Measurements from ENCODE around the gene TRIM59.

The TRIM59 gene

GRCh38 chr3:160402221-160403027 lies 47.2 kb downstream of the TRIM59 start:
- no peak for DNase-seq

- DNase-seq: no peak
These were observed 48.1 kb downstream of the TRIM59 start for GRCh38 chr3:160401291-160402095.

- DNase-seq: no peak
These were observed 48.9 kb downstream of the TRIM59 start for GRCh38 chr3:160400702-160401150.

GRCh38 chr3:160400030-160400701 lies 49.4 kb downstream of the TRIM59 start:
- DNase-seq: peak; percentile 34

GRCh38 chr3:160399125-160400029 lies 50.2 kb downstream of the TRIM59 start, which contains the start of the genes IFT80 and SMC4:
TSS of gene IFT80 (minus strand) at chr3:160399225. CDS start at chr3:160384600, 14,625 bp downstream.
TSS of gene SMC4 (plus strand) at chr3:160399650. CDS start at chr3:160400827, 1,177 bp downstream.
- DNase-seq: peak; percentile 97

- DNase-seq: no peak
These were observed 50.8 kb downstream of the TRIM59 start for GRCh38 chr3:160398820-160399124.

GRCh38 chr3:160395297-160395696 lies 54.3 kb downstream of the TRIM59 start:
- no peak for DNase-seq

- DNase-seq: no peak
These were observed 55.6 kb downstream of the TRIM59 start for GRCh38 chr3:160394009-160394392.

- DNase-seq: no peak
These were observed 56.1 kb downstream of the TRIM59 start for GRCh38 chr3:160393346-160394008.

- no peak for DNase-seq
These were observed 56.8 kb downstream of the TRIM59 start for GRCh38 chr3:160392798-160393197.

- DNase-seq: no peak
These were observed 58.9 kb downstream of the TRIM59 start for GRCh38 chr3:160390565-160391138.

Data from CD4-positive, alpha-beta T cell treated with Interleukin-12 subunit alpha and Interleukin-12 subunit beta, for 1 hour (primary cell).